Astrocyte of the cerebellum (primary cell): ENCODE data around the gene SFXN4.

Experiments used
- DNase-seq: peaks from one replicate; pipeline ENCODE4 v3.0.0-alpha.2; 2011; ENCODE audit warnings: low read depth
- H3K4me3 ChIP-seq: 2 replicates; pipeline ENCODE4 v1.5.1; 2011; ENCODE audit warnings: mild to moderate bottlenecking, low read depth, low read length, moderate library complexity
- in situ Hi-C: cut with HindIII; loops from 2 replicates; pipeline ENCODE4 v1.10.0; 2017; ENCODE audit warnings: low sequenced_read_pairs
- TF ChIP-seq, protein P1 (sequence below): IDR thresholded peaks from 2 replicates; pipeline ENCODE4 v1.5.1; 2012; ENCODE audit warnings: low read length, low read depth, moderate library complexity, mild to moderate bottlenecking; ENCODE audit errors: missing control alignments

Gene SFXN4

DNA sequence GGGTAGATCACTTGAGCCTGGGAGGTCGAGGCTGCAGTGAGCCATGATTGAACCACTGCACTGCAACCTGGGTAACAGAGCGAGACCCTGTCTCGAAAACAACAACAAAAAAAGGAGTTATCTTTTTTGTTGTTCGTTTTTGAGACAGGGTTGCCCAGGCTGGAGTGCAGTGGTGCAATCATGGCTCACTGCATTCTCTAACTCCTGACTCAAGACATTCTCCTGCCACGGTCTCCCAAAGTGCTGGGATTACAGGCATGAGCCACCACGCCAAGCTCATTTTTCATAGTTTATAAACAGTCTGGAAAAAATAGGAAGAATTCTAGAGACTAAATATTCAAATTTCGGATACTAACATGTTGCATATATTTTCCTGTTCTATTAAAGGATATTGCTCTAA is 29.4 kb downstream of the SFXN4 start:
- no peak for DNase-seq
- no peak overlapping the region for H3K4me3 ChIP-seq
- in situ Hi-C loops: no loop called here
- TF ChIP-seq, protein P1, sequence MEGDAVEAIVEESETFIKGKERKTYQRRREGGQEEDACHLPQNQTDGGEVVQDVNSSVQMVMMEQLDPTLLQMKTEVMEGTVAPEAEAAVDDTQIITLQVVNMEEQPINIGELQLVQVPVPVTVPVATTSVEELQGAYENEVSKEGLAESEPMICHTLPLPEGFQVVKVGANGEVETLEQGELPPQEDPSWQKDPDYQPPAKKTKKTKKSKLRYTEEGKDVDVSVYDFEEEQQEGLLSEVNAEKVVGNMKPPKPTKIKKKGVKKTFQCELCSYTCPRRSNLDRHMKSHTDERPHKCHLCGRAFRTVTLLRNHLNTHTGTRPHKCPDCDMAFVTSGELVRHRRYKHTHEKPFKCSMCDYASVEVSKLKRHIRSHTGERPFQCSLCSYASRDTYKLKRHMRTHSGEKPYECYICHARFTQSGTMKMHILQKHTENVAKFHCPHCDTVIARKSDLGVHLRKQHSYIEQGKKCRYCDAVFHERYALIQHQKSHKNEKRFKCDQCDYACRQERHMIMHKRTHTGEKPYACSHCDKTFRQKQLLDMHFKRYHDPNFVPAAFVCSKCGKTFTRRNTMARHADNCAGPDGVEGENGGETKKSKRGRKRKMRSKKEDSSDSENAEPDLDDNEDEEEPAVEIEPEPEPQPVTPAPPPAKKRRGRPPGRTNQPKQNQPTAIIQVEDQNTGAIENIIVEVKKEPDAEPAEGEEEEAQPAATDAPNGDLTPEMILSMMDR: no peak

DNA sequence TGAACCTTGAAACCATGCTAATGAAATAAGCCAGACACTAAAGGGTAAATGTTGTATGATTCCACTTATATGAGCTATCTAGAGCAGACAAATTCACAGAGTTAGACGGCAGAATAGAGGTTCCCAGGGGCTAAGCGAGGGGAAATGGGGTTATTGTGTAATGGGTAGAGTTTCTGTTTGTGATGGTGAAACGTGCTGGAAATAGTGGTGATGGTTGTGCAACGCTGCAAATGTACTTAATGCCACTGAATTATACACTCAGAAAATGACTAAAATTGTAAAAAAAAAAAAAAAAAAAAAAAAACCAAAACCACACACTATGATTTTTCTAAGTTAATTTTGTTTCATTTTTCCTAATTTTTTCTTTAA is 30.0 kb downstream of the SFXN4 start:
- no peak for DNase-seq
- in situ Hi-C loops: no loop called here

DNA sequence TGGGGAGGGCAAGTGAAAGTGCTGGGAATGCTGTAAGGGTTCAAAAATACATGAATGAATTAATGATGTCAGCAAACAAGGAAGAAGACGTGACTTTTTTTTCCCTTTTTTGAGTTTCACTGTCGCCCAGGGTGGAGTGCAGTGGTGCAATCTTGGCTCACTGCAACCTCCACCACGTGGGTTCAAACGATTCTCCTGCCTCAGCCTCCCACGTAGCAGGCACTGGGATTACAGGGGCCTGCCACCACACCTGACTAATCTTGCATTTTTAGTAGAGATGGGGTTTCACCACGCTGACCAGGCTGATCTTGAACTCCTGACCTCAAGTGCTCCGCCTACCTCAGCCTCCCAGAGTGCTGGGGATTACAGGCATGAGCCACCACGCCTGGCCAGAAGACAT is 31.6 kb downstream of the SFXN4 start:
- no peak overlapping the region for H3K4me3 ChIP-seq
- in situ Hi-C loops: no loop called here
- no peak for DNase-seq
- TF ChIP-seq, protein P1: no peak

More for the DNA sequence above, 30.0 kb downstream of the SFXN4 start:
- no peak overlapping the region for H3K4me3 ChIP-seq
- TF ChIP-seq, protein P1: no peak

DNA sequence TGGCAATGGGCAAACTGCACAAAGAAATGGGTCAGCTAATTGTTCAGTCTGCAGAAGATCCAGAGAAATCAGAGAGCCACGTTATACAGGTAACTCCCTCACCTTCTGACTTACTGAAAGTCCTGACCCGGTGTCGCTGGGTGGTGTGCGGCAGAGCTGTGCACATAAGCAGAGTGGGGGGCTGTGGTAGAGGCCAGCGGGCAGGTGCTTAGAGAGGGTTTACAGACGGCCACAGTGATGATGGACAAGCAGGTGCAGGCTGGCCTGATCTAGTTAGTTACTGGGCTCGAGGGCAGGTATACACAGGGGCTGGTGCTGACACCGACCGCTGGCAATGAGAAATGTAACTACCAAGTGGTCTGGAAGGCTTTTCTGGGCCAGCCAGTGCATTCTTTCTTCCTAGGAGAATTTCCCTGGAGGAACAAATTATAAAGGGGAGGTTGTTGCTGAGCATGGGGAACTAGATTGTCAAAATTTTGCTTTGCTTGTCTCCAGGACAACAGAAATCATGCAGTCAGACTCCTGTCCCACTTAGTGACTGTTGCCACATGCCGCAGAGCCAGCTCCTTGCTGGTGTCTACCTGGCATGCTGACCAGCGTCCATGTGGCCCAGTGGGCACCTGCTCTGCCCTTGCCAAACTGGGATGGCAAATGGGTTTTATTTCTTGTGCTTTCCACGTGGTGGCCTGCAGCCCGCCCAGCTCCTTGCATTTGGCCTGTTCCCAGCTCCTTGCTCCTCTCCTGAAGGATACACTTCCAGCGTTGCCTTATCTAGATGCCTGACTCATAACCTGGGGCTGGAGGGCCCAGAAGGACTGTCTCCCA is 32.8 kb downstream of the SFXN4 start:
- no peak for DNase-seq
- TF ChIP-seq, protein P1: no peak
- in situ Hi-C loops: no loop called here
- H3K4me3 ChIP-seq: no peak overlapping the region

DNA sequence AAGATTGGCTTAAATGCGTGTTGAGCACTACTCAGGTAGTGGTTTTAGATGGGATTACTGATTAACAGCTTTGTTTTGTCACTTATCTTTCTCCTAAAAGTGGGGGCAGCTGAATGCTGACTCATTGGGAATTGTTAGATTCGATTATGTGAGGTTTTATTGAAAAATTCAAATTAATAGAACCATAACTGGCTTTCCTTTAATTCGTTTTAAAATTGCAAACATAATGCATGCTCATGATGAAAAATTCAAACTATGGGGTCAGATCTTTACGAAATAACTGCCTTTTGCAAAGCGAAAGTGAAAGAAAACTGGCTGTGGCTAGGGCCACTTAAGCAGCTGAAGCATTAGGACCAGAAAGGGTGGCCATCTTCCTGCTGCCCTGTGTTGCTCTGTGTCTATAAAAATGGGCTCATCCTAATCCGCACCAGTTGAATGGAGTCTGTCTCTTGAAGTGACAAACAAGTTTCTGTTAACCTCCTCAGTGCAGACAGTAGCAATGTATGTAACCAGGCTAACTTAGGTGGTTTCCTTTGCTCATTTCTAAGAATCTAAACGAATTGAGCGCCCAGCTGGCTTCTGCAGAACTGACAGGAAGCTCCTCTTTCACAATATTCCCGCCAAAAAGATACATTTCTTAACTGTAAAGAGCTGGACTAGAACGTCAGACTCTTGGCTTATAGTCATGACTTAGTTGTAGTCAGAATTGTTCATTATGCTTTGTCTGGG is 33.8 kb downstream of the SFXN4 start:
- no peak for DNase-seq
- TF ChIP-seq, protein P1: no peak
- in situ Hi-C loops: no loop called here
- H3K4me3 ChIP-seq: no peak overlapping the region

DNA sequence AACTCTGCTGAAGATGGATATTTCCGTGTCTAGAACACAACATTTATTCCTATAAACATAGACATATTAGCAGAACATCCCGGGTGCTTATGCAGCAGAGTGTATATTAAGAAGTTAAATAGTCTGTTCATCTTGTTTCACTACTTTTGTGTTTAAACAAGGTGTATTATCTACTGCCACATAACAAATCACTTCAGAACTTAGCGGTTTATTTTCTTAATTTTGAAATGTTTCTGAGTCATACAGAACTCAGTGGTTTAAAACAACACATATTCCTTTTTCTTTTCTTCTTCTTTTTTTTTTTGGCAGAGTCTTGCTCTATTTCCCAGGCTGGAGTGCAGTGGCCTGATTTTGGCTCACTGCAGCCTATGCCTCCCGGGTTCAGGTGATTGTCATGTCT is 35.8 kb downstream of the SFXN4 start:
- no peak for DNase-seq
- in situ Hi-C loops: no loop called here
- H3K4me3 ChIP-seq: no peak overlapping the region
- TF ChIP-seq, protein P1: no peak
